GM19455 (cell line): ENCODE data around the gene AKAP8.
A peak's percentile ranks its signal among the peaks of the same experiment; 100 is the strongest.
"Not testable (repeated sequence)": the region's sequence is repeated elsewhere in the genome, so short reads cannot be mapped to it uniquely, and the experiment has no call there.

Source experiments
- ATAC-seq: cut with Tn5 transposase; IDR thresholded peaks from one replicate; pipeline ENCODE4 v1.9.1; 2021; ENCODE audit not compliant: unreplicated experiment

AKAP8 gene

GRCh38 chr19:15337202-15337601, 42.4 kb downstream of the AKAP8 start:
- no peak for ATAC-seq

DNA sequence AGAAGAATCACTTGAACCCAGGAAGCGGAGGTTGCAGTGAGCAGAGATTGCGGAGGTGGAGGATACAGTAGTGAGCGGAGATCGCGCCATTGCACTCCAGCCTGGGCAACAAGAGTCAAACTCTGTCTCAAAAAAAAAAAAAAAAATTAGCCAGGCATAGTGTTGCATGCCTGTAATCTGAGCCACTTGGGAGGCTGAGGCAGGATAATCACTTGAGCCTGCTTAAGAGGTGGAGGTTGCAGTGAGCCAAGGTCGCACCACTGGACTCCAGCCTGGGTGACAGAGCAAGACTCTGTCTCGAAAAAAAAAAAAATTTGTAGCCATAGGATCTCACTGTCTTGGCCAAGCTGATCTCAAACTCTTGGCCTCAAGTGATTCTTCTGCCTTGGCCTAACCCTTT, 43.6 kb downstream of the AKAP8 start:
- ATAC-seq, result not testable (repeated sequence)

DNA sequence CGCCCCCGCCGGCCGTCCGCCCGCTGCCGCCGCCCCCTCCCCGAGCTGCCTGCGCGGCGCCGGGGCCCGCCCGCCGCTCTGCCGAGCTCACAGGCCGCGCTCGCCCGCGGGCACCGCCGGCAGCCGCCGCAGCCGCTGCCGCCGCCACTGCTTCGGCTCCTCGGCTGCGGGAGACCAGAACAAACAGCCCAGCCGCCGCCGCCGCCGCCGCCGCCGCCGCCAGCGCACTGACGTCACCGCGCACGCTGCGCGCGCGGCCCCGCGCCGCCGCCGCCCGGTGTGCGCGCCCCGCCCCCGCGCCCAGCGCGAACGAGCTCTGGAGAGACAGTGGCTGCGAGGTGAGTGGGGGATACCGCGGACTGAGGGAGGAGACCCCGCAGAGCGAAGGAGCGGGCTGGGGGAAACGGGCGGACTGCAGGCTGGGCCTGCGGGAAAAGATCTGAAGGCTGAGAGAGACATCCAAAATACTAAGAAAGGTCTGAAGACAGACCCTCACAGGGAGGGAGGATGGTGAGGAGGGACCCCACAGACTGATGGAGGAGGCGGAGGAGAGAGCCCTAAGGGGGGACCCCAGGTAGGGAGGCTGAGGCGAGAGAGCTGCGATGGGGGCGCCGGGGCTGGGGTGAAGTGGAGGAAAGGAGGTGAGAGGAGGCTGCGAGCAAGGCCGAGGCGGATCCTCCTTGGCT, 47.1 kb downstream of the AKAP8 start, which contains the start of gene BRD4:
BRD4 (minus strand) TSS at position 229 of the 686 bp plus-strand sequence. CDS start 59,440 bp downstream, outside the sequence.
- ATAC-seq, result peak; percentile 45

DNA sequence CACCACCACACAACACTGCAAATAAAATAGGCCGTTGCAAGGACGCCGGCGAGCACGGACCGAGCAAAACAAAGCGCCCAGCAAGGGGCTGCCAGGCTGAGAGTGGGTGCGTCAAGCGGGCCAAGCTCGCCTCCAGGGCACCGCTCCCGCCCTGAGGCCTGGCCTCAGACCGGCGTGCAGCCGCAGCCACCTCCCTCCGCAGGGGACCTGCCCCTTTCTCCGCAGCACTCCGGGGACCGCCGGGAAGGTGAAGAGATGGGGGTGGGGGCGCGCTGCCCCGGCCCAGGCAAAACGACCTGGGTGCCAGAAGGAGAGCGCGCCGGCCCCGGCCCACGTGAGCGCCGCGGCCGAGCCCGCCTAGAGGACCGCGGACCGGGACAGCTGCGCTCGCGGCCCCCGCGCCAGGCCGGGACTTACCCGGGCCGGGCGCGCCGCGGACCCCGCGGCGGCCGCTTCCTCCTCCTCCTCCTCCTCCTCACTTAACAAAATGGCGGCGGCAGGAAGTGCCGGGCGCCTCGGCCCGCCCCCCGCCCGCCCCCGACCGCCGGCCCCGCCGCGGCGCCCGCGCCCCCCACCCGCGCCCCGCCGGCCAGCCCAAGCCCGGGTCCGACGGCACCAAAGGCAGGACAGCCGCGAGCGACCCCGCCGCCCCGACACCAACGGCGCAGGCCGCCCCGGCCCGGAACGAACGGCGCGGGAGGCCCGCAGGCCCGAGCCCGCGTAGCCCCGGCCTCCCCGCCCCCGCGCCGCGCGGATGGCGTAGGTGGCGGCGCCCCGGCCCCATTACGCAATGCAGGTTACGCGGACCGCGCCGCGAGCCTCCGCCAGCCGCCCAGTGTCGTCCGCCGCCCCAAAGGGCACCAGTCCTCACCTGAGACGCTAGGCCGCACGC, 47.9 kb downstream of the AKAP8 start:
- ATAC-seq, result peak; percentile 42

DNA sequence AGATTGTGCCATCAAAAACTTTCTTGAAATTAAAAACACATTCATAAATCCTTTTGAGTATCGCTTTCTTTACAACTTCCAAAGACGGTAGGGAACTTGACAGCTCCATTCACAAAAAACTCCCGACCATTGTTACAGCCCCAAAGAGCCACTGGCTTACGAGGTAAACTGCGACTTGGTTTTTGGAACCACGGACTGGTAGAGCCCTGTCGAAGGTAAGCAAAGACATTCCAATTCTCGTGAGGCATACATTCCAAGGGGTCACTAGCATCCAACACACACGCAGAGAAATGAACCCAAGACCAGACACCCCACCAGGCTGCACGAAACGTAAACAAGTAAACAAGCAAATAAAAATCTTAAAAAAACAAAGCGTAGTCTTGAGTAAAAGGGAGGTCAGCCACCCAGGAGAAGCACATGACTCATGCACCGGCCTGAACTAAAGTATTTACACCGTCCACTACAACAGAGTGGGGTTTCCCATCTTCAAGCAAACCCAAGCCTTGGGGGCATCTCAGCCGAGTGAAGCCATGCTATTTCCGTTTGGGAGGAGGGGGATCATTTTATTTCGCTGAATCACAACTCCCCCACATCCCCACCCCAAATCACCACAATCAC, 48.7 kb downstream of the AKAP8 start:
- ATAC-seq, result no peak

- ATAC-seq, result no peak
These were observed 51.3 kb downstream of the AKAP8 start for GRCh38 chr19:15328312-15328711.

DNA sequence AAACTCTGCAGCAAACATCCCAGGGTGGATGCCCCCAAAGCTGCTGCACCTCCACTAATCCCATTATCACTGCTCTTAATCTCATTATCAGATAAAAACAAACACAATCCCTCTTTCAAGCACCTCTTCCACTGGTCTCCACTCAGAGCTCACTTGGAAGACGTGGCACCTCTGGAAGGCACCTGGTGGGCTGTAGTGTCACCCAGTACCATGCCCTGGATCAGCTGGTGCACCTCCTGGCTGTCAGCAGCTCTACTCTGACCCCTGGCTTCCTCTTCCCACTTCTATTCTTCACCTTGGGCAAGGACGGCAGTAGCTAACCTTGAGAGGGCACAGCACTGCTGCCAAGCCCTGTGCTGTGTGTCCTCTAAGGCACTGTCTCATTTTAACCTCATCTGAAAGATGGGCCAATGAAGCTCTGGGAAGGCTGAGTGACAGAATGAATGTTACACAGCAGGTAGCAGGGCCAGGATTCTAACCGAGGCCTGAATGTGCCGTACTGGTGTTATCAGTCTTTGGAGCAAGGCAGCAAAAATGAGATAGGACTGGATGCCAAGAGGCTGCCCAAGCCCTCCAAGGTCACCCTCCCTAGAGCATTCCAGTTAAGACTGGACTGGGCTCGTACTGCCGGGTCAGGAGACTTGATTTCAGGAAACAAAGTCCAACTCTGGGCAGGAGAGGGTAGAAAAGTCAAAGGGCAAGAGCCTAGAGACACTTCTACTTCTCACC, 54.6 kb downstream of the AKAP8 start:
- ATAC-seq, result no peak

DNA sequence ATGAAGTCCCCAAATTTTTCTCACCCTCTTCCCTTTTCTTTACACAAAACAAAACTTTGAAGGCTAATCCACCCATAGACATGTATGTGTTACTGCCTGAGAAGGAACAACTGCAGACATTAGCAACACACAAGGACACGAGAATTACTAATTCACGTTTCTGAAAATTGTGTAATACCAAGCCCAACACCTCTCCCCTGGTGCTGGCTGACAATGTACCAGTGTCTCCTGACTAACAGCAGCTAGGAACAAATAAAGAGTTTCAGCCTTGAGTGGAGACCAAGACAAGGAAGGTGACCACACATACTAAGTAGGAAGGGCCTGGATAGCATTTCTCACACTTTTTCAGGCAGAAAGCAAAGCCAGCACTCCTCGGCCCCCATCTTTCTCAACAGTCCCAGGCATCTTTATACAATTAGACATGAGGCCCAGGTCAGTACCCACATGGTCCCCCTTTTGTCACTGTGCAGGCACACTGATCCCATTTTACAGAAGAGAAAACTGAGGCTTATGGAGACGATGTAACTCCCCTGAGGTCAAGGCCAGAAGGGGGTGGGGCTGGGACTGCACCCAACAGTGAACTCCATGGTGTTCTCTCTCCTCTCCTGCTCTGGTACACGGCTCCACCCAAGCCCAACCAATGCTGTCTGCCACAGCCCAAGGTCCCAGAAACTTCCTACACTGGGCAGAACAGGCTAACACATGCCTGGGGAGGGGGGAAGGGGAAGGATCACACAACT, 55.9 kb downstream of the AKAP8 start:
- ATAC-seq, result no peak

- no peak for ATAC-seq
These were observed 57.8 kb downstream of the AKAP8 start for GRCh38 chr19:15321739-15322138.

DNA sequence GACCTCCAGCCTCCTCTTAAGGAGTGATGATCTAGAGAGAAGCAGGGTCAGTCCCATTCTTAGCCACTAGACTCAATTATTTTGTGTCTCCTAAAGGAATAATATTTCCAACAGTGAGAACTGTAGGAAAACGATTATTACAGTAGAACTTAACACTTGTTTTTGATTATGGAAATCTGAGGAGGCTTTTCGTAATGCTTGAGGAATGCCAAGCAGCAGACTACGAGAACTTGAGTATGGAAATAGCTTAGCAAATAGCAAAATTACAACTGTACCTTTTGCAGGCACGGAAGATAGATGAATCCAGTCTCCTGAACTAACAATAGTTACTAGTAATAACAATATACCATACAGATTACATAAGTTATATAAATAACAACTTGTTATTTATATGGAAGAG, 59.5 kb downstream of the AKAP8 start:
- ATAC-seq, result no peak

- ATAC-seq, result no peak
These were observed 61.3 kb downstream of the AKAP8 start for GRCh38 chr19:15318241-15318691.

DNA sequence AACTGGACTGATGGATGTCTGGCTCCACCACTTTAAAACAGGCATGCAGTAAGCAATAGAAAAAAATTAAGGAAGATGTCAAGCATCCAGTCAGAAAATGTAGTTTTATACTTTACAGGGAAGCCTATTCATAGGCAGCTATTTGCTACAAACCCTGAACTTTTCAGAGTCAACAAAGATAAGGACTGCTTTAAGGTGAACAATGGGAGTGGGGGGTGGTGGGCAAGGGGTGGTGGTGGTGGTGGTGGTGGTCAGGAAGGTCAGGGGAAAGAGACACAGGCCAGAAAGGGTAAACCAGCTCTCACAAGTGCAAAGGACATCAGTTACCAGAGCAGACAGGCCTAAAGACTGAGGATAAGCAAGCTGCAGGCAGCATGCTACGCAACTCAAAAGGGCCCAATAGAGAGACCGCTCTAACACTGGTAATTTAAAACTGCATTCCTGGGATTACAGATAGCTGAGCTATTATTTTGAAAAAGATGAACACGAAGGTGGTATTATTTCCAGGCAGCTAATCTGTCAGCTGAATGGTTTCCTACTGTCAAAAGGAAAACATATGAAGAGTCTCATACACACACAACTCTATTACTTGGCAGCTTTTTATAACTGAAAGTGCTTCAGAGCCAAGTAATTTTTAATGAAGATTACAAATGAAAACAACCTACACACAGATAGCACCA, 62.1 kb downstream of the AKAP8 start:
- no peak for ATAC-seq

GRCh38 chr19:15316498-15316897, 63.1 kb downstream of the AKAP8 start:
- ATAC-seq, result no peak

DNA sequence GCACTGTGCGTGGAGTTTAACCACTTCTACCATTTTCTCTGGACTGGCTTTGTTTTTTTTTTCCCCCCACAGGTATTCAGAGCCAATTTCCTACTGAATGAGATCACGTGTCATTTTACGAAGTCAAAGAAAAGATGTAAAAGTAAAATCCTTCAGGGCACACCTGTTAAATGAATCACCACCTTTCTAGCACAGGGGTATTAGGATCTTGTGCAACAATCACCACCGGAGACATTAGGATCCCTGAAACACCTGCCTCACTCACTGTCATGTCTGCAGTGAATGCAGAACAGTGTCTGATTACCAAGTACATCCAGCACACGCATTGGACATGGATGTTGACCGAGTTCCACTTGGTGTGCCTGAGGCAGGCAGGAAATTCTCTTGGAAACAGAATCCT, 64.5 kb downstream of the AKAP8 start:
- no peak for ATAC-seq

- no peak for ATAC-seq
These were observed 65.8 kb downstream of the AKAP8 start for GRCh38 chr19:15313649-15314279.

DNA sequence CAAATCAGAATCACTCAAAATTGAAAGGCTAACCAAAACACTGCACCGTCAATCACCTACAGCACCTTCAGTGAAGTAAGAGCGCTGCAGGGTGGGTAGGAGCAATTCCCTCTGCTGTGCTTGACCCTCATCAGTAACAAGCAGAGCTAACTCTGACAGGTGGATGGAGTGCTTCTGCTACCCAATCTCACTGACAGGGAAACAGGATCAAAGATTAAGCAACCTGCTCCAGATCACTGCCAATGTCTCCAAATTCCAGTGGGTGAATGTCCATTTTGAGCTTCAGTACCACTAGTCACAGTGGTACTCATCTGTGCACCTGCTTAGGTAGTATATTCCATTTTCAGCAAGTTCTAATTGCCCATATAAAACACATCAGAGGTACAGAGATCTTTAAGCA, 72.4 kb downstream of the AKAP8 start:
- ATAC-seq, result no peak

DNA sequence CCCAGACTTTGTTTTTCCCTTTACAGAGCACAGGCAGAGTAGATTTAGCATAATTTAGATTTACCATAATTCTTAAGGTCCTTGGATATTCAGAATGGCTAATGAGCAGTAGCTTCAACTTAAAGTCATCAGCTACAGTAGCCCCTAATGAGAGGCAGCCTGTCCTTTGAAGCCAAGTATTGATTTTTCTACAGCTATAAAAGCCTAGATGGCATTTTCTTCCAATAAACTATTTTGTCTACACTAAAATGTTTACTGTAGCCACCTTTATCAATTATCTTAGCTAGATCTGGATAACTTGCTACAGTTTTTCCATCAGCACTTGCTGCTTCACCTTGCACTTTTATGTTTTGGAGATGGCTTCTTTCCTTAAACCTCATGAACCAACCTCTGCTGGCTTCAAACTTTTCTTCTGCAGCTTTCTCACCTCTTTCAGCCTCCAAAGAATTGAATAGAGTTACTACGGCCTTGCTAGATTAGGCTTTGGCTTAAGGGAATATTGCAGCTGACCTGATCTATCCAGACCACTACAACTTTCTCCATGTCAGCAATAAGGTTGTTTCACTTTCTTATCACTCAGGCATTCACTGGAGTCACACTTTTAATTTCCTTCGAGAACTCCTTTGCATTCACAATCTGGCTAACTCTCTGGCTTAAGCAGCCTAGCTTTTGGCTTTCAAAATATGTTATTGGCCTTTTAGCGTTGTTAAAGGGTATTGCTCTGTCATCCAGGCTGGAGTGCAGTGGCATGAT, 73.8 kb downstream of the AKAP8 start:
- no peak for ATAC-seq

DNA sequence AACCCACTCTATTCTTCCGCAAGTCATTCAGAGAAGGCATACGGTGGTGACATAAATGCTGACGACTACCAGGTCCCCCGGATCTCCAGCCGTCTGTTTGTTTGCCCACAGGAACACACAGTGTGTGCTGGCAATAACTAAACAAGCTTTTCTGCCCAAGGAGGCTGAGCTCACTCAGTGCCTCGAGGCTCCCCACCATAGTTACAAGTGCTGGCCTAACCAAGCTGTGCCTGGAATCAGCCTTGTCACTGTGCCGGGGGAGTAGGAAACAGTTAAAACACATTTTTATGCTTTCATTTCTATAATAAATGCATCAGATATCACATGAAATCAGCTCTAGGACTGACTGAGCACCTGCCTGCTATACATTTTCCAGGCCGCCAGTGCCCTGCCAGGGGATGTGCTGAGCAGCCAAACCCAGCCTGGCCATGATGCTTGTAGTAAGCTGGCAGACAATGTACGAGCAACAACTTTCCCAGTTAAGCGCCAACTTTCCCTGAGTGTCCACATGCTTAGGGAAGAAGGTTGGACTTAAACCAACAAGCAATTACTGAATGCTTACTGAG, 75.4 kb downstream of the AKAP8 start:
- ATAC-seq, result no peak
